HAP-1 (cell line): ENCODE results near the gene MRPL17.

Source experiments
- DNase-seq, 2 experiments: peaks; one replicate each; pipeline ENCODE4 v3.0.0-alpha.2; 2016 to 2020; ENCODE audit warnings: low spot score in 2 of 2
- H3K27me3 ChIP-seq: fragments of 250-450 bp; sonication (Bioruptor Pico); 2 replicates; pipeline ENCODE4 v1.5.1; 2020; ENCODE audit warnings: low read depth, mild to moderate bottlenecking, moderate library complexity
- H3K36me3 ChIP-seq: fragments of 250-450 bp; sonication (Bioruptor Pico); replicated peaks from 2 replicates; pipeline ENCODE4 v1.5.1; 2020; ENCODE audit warnings: mild to moderate bottlenecking
- H3K4me1 ChIP-seq: fragments of 250-450 bp; sonication (Bioruptor Pico); 2 replicates; pipeline ENCODE4 v1.5.1; 2020; ENCODE audit warnings: mild to moderate bottlenecking
- H3K4me3 ChIP-seq: fragments of 250-450 bp; sonication (Bioruptor Pico); 2 replicates; pipeline ENCODE4 v1.5.1; 2020; ENCODE audit warnings: mild to moderate bottlenecking, moderate library complexity
- H3K9me3 ChIP-seq: fragments of 250-450 bp; sonication (Bioruptor Pico); 2 replicates; pipeline ENCODE4 v1.5.1; 2020; ENCODE audit warnings: mild to moderate bottlenecking, moderate library complexity
- in situ Hi-C: fragments of 300-500 bp; cut with MboI; formaldehyde crosslinking; loops from 3 replicates; pipeline ENCODE4 v1.14.3; 2020; ENCODE audit warnings: low sequenced_read_pairs, inconsistent platforms, mixed read lengths

Gene MRPL17

GRCh38 chr11:6673523-6674218 lies 9.5 kb downstream of the MRPL17 start:
- Histone ChIP-seq H3K4me3 (no peak overlapping the region), H3K9me3 (no peaks in the 10 kb centered on the region), H3K27me3 (no peaks in the 10 kb centered on the region), H3K36me3 (no peaks in the 10 kb centered on the region), H3K4me1 (no peaks in the 10 kb centered on the region)
- DNase-seq: no peak
- in situ Hi-C loops: no loop called here

GRCh38 chr11:6671991-6672390 lies 11.1 kb downstream of the MRPL17 start:
- Histone ChIP-seq H3K9me3 (no peaks in the 10 kb centered on the region), H3K27me3 (no peaks in the 10 kb centered on the region), H3K4me1 (no peaks in the 10 kb centered on the region), H3K36me3 (no peaks in the 10 kb centered on the region), H3K4me3 (no peak overlapping the region)
- DNase-seq: no peak
- in situ Hi-C loops: no loop called here

GRCh38 chr11:6670202-6670830 lies 12.8 kb downstream of the MRPL17 start:
- DNase-seq: no peak
- no peak overlapping the region for H3K4me3 ChIP-seq
- H3K27me3 ChIP-seq: no peaks in the 10 kb centered on the region
- no peaks in the 10 kb centered on the region for H3K4me1 ChIP-seq
- in situ Hi-C loops: no loop called here
- H3K9me3 ChIP-seq: no peaks in the 10 kb centered on the region
- H3K36me3 ChIP-seq: no peaks in the 10 kb centered on the region

- in situ Hi-C loops: no loop called here
- no peaks in the 10 kb centered on the region for H3K36me3 ChIP-seq
- H3K27me3 ChIP-seq: no peaks in the 10 kb centered on the region
- no peaks in the 10 kb centered on the region for H3K9me3 ChIP-seq
- peak; percentile 19 to 30 for DNase-seq
- no peak overlapping the region for H3K4me3 ChIP-seq
- no peaks in the 10 kb centered on the region for H3K4me1 ChIP-seq
Measured at GRCh38 chr11:6667733-6668374, 15.3 kb downstream of the MRPL17 start.

GRCh38 chr11:6666302-6667183 lies 16.6 kb downstream of the MRPL17 start:
- H3K4me1 ChIP-seq: no peaks in the 10 kb centered on the region
- no peaks in the 10 kb centered on the region for H3K27me3 ChIP-seq
- in situ Hi-C loops: no loop called here
- H3K4me3 ChIP-seq: no peak overlapping the region
- H3K9me3 ChIP-seq: no peaks in the 10 kb centered on the region
- H3K36me3 ChIP-seq: no peaks in the 10 kb centered on the region
- no peak for DNase-seq

- Histone ChIP-seq H3K36me3 (no peaks in the 10 kb centered on the region), H3K27me3 (no peaks in the 10 kb centered on the region), H3K4me1 (no peaks in the 10 kb centered on the region), H3K9me3 (no peaks in the 10 kb centered on the region), H3K4me3 (no peak overlapping the region)
- no peak for DNase-seq
- in situ Hi-C loops: no loop called here
Measured at GRCh38 chr11:6664551-6664950, 18.6 kb downstream of the MRPL17 start.

- in situ Hi-C loops: no loop called here
- Histone ChIP-seq H3K36me3 (no peaks in the 10 kb centered on the region), H3K27me3 (no peaks in the 10 kb centered on the region), H3K4me3 (no peak overlapping the region), H3K9me3 (no peaks in the 10 kb centered on the region), H3K4me1 (no peaks in the 10 kb centered on the region)
- no peak for DNase-seq
Measured at GRCh38 chr11:6663794-6664469, 19.2 kb downstream of the MRPL17 start.

- Histone ChIP-seq H3K4me1 (no peaks in the 10 kb centered on the region), H3K36me3 (no peaks in the 10 kb centered on the region), H3K9me3 (no peaks in the 10 kb centered on the region), H3K4me3 (no peak overlapping the region), H3K27me3 (peaks cover 5% of the 10 kb centered on the region; the same call in 1 of the 2 replicates)
- in situ Hi-C loops: no loop called here
- DNase-seq: no peak
Measured at GRCh38 chr11:6660712-6661111, 22.4 kb downstream of the MRPL17 start.

GRCh38 chr11:6658647-6659046 lies 24.5 kb downstream of the MRPL17 start:
- Histone ChIP-seq H3K4me3 (no peak overlapping the region), H3K9me3 (no peaks in the 10 kb centered on the region), H3K36me3 (no peaks in the 10 kb centered on the region), H3K27me3 (peaks cover 5% of the 10 kb centered on the region; the same call in 1 of the 2 replicates), H3K4me1 (no peaks in the 10 kb centered on the region)
- in situ Hi-C loops: no loop called here
- no peak for DNase-seq

GRCh38 chr11:6657346-6657745 lies 25.8 kb downstream of the MRPL17 start:
- no peak for DNase-seq
- Histone ChIP-seq H3K9me3 (no peaks in the 10 kb centered on the region), H3K27me3 (peaks cover 5% of the 10 kb centered on the region; the same call in 1 of the 2 replicates), H3K36me3 (no peaks in the 10 kb centered on the region), H3K4me3 (no peak overlapping the region), H3K4me1 (no peaks in the 10 kb centered on the region)
- in situ Hi-C loops: no loop called here

GRCh38 chr11:6656936-6657335 lies 26.2 kb downstream of the MRPL17 start:
- DNase-seq: no peak
- in situ Hi-C loops: no loop called here
- Histone ChIP-seq H3K27me3 (peaks cover 7% of the 10 kb centered on the region), H3K9me3 (no peaks in the 10 kb centered on the region), H3K4me1 (no peaks in the 10 kb centered on the region), H3K4me3 (no peak overlapping the region), H3K36me3 (no peaks in the 10 kb centered on the region)

- no peak overlapping the region for H3K4me3 ChIP-seq
- H3K27me3 ChIP-seq: peaks cover 9% of the 10 kb centered on the region
- in situ Hi-C loops: no loop called here
- DNase-seq: no peak
- no peaks in the 10 kb centered on the region for H3K9me3 ChIP-seq
- no peaks in the 10 kb centered on the region for H3K4me1 ChIP-seq
- no peaks in the 10 kb centered on the region for H3K36me3 ChIP-seq
Measured at GRCh38 chr11:6656584-6656915, 26.6 kb downstream of the MRPL17 start.

GRCh38 chr11:6655790-6656583 lies 27.2 kb downstream of the MRPL17 start, which contains the start of gene DCHS1:
DCHS1 (minus strand) TSS chr11:6655809; CDS start chr11:6641613, 14,196 bp downstream.
- no peaks in the 10 kb centered on the region for H3K9me3 ChIP-seq
- peaks cover 9% of the 10 kb centered on the region for H3K27me3 ChIP-seq
- no peaks in the 10 kb centered on the region for H3K36me3 ChIP-seq
- peak in 1 of 2 experiments; percentile 57 for DNase-seq
- in situ Hi-C loops: no loop called here
- H3K4me1 ChIP-seq: no peaks in the 10 kb centered on the region
- peak within 1 kb of the TSS; percentile 32 for H3K4me3 ChIP-seq
